AG20443 (cell line): ENCODE results near the gene CARD10.
A peak's percentile ranks its signal among the peaks of the same experiment; 100 is the strongest.
"Not testable (repeated sequence)": the region's sequence is repeated elsewhere in the genome, so short reads cannot be mapped to it uniquely, and the experiment has no call there.

Experiments
- DNase-seq: peaks from one replicate; pipeline ENCODE4 v3.0.0; 2012; ENCODE audit warnings: low spot score, mixed read lengths

CARD10 gene

GRCh38 chr22:37556710-37557109 is 37.5 kb upstream of the CARD10 start:
- no peak for DNase-seq

GRCh38 chr22:37555029-37555428 is 35.8 kb upstream of the CARD10 start:
- DNase-seq: no peak

- no peak for DNase-seq
Observed at GRCh38 chr22:37553725-37554124, 34.5 kb upstream of the CARD10 start.

- peak; percentile 64 for DNase-seq
Observed at GRCh38 chr22:37552524-37553163, 33.4 kb upstream of the CARD10 start.

GRCh38 chr22:37551981-37552380 is 32.8 kb upstream of the CARD10 start:
- DNase-seq: no peak

GRCh38 chr22:37550921-37551320 is 31.7 kb upstream of the CARD10 start:
- DNase-seq: not testable (repeated sequence)

- DNase-seq: peak; percentile 71
Observed at GRCh38 chr22:37549704-37550059, 30.5 kb upstream of the CARD10 start.

GRCh38 chr22:37547251-37547741 is 28.1 kb upstream of the CARD10 start:
- DNase-seq: no peak

GRCh38 chr22:37546437-37547250 is 27.4 kb upstream of the CARD10 start:
- DNase-seq: peak; percentile 69

GRCh38 chr22:37545703-37546436 is 26.7 kb upstream of the CARD10 start:
- DNase-seq: peak; percentile 97

- peak; percentile 76 for DNase-seq
Observed at GRCh38 chr22:37544955-37545702, 25.9 kb upstream of the CARD10 start.

GRCh38 chr22:37542959-37543358 is 23.7 kb upstream of the CARD10 start:
- no peak for DNase-seq

GRCh38 chr22:37542416-37542815 is 23.2 kb upstream of the CARD10 start:
- not testable (repeated sequence) for DNase-seq

- not testable (repeated sequence) for DNase-seq
Observed at GRCh38 chr22:37539790-37540189, 20.6 kb upstream of the CARD10 start.

- DNase-seq: peak; percentile 95
Observed at GRCh38 chr22:37538590-37539357, 19.6 kb upstream of the CARD10 start.

- no peak for DNase-seq
Observed at GRCh38 chr22:37535159-37535558, 15.9 kb upstream of the CARD10 start.

- no peak for DNase-seq
Observed at GRCh38 chr22:37534445-37534844, 15.2 kb upstream of the CARD10 start.

- peak; percentile 62 for DNase-seq
Observed at GRCh38 chr22:37533995-37534394, 14.8 kb upstream of the CARD10 start.

- DNase-seq: no peak
Observed at GRCh38 chr22:37529652-37530345, 10.6 kb upstream of the CARD10 start.

- DNase-seq: not testable (repeated sequence)
Observed at GRCh38 chr22:37527952-37528351, 8.7 kb upstream of the CARD10 start.
